GM10266 (cell line): ENCODE measurements around the gene RAI1.
A peak's percentile ranks its signal among the peaks of the same experiment; 100 is the strongest.

ENCODE experiments used
- DNase-seq: peaks from one replicate; pipeline ENCODE4 v3.0.0; 2012; ENCODE audit errors: extremely low spot score
- CTCF ChIP-seq: IDR thresholded peaks from 2 replicates; pipeline ENCODE4 v1.5.1; 2012; ENCODE audit warnings: mild to moderate bottlenecking, low read depth; ENCODE audit not compliant: control insufficient read depth, insufficient read depth; ENCODE audit errors: missing control alignments

Gene RAI1

GRCh38 chr17:17710728-17711541 lies 29.7 kb downstream of the RAI1 start:
- DNase-seq, result no peak
- no peak for TF ChIP-seq CTCF

- no peak for DNase-seq
- TF ChIP-seq CTCF, result no peak
Measured at GRCh38 chr17:17711641-17712162, 30.4 kb downstream of the RAI1 start.

GRCh38 chr17:17712268-17712924 lies 31.1 kb downstream of the RAI1 start:
- peak; percentile 70 for DNase-seq
- no peak for TF ChIP-seq CTCF

GRCh38 chr17:17713839-17714238 lies 32.6 kb downstream of the RAI1 start:
- no peak for DNase-seq
- TF ChIP-seq CTCF, result no peak

GRCh38 chr17:17714261-17714866 lies 33.1 kb downstream of the RAI1 start:
- no peak for TF ChIP-seq CTCF
- no peak for DNase-seq

GRCh38 chr17:17714879-17715278 lies 33.6 kb downstream of the RAI1 start:
- no peak for DNase-seq
- no peak for TF ChIP-seq CTCF
